ENCODE results near the gene KRTAP19-6.
"Not testable (repeated sequence)": the region's sequence is repeated elsewhere in the genome, so short reads cannot be mapped to it uniquely, and the experiment has no call there.

KRTAP19-6 gene

DNA sequence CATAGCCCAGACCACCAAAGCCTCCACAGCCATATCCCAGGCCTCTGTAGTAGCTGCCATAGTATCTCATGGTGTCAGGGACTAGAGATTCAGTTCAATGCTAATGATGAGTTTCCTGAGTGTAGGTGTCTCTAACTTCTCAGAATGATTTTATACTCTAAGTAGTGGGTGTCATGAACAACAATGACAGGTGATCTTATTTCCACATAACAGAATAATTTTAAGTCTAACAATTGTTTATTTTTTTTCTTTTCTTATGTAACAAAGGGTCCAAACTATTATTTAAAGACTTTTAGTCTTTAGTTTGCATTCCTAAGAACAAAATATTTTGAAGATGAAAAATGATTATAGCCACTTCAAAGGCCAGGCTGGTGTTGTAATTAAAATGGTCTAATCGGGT lies at the start of gene KRTAP19-6:
Gene KRTAP19-6, minus strand, starts transcription at position 101 of the 400 bp plus-strand sequence. Its CDS starts 31 bp downstream, at position 70.
- no peak for DNase-seq (ENCODE audit: low read depth in 2 of 2)

GRCh38 chr21:30590297-30590696 lies 48.6 kb upstream of the KRTAP19-6 start, which contains the start of gene KRTAP22-2:
Gene KRTAP22-2 (minus strand): TSS chr21:30590397.
- DNase-seq (ENCODE audit: low read depth in 2 of 2) = no peak

DNA sequence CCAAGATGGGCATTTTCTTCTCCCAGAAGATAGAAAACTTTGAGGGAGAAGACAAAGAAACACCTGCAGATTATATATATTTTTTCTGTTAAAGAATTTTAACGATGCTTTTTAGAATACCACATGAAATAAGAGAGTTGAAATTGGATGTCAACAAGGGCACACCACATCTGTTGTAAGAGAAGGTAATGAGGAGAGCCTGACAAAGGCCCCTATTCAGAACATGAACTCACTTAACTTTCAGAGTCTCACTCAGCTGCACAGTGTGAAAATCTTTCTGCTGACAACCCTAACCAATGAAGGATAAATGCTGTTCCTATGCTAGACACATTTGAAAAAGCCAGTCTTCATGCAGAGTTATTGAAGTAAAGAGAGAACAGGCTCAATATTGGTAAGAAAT lies 41.2 kb upstream of the KRTAP19-6 start:
- no peak for DNase-seq (ENCODE audit: low read depth in 2 of 2)

DNA sequence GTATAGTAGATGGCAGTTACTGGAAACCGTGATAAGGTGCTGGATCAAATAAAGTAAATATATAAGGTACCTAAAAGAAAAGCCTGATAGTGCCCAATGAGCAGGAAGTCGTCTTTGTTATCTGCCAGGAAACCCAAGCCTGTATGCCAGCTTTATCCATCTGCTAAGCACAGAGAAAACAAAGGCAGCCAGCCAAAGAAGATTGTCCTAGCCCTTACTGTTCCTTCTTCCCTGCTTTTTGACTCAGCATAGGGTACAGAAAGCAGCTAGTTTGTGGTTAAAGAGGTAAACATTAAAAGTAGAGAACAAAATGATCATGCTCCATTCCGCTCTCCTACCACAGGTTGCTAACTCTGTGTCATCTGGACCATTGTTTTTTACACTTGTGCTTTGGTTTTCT lies 38.5 kb upstream of the KRTAP19-6 start:
- DNase-seq (ENCODE audit: low read depth in 2 of 2) = no peak

DNA sequence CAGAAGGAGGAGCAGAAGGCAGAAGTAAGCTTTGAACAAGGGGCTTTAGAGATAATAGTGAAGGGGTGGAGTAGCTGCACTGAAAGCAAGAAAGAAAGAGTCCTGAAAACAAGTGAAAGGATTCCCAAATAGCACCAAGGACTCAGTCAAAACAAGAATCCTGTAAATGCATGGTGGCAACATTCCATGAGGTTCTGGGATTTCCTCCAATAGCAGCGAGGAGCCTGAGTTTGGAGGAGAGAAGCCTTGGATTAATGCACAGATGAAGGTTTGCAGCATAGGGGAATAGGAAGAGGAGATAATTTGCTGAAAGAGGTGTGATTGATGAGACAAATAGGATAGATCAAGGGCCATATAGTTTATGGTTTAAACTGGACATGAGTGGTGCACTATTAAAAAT lies 37.7 kb upstream of the KRTAP19-6 start:
- DNase-seq (ENCODE audit: low read depth in 2 of 2) = no peak

DNA sequence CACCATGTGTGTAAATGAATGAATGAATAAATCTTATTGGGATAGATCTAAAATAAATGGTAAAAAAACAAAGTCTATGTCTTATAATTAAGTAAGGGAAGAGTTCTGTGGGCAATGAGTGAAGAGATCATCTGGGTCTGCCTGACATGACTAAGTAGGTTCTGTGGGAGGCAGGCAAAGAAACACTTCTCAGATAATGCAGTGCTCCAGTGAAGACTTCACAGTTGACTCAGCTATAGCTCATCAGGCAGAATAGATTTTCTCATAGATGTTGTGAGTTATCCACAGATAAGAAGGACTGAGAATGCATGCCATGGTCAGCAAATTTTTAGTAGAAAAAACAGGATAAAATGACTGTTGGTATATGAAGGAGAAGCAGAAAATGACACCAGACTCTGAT lies 36.1 kb upstream of the KRTAP19-6 start:
- DNase-seq (ENCODE audit: low read depth in 2 of 2) = no peak

DNA sequence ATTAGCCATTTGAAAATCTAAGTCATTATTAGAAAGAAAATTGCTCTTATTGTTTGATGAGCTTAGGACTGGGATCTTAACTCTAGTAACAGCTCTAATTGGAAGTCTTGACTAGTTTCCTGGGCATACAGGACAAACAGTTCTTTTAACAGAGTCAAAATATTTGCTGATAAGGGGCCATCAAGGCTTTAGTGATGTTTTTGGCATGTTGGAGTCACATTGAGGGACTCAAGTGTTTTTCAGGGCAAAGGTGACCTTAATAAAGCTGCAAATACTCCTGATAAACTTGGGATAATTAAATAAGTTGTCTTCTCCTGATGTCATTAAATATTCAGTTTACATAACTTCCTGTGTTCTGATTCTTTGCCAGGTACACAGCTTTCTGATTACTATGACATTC lies 26.0 kb upstream of the KRTAP19-6 start:
- no peak for DNase-seq (ENCODE audit: low read depth in 2 of 2)

DNA sequence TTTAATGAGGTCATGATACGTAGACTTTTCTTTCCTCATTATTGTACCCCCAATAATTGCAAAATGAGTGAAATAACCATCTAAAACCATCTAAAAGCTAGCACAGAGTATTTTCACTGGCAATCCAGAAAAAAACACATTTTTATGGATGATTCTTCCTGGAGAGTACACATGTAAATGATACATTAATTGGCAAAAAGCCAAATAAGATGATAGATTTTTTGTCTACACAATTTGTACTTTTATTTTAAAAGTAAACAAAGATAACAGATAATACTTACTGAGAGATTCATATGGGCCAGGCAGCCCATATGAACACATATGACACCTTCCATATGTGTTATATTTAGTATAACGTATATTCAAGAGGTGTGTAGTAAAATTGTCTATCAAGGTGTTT lies 22.0 kb upstream of the KRTAP19-6 start:
- no peak for DNase-seq (ENCODE audit: low read depth in 2 of 2)

- no peak for DNase-seq (ENCODE audit: low read depth in 2 of 2)
Measured at GRCh38 chr21:30563072-30563471, 21.4 kb upstream of the KRTAP19-6 start.

GRCh38 chr21:30561957-30562356 lies 20.3 kb upstream of the KRTAP19-6 start:
- DNase-seq (ENCODE audit: low read depth in 2 of 2) = no peak

DNA sequence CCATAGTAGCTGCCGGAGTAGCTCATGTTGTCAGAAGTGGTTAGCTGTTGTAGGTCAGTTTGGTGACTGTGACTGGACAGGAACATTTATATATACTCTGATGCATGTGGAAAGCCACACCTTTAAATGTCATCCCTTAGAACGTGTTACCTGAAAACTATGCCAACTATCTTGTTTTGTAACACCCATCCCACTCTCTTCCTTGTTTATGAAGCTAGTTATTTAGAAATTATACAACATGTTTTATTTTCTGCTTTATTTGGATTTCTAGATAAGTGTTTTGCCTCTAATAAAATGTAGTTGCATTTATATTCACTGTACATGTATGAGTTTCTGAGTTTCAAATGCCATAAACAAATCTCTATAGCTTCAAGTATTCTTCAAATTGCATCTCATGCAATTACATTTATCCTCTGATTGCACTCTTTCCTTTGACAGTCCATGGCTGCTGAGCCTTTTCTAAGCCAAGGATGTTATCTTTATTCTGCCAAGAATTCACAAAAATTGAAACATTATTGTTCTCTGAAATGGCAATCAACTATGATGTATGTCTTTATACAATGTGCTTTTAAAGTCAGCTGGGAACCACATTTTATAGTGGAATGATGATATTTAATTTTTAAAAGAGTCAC lies 19.7 kb upstream of the KRTAP19-6 start, which contains the start of gene KRTAP19-7:
Gene KRTAP19-7, minus strand, starts transcription at position 51 of the 632 bp plus-strand sequence. Its CDS starts 25 bp downstream, at position 26.
- no peak for DNase-seq (ENCODE audit: low read depth in 2 of 2)

- no peak for DNase-seq (ENCODE audit: low read depth in 2 of 2)
Measured at GRCh38 chr21:30555095-30555494, 13.4 kb upstream of the KRTAP19-6 start.

- DNase-seq (ENCODE audit: low read depth in 2 of 2) = no peak
Measured at GRCh38 chr21:30552782-30553181, 11.1 kb upstream of the KRTAP19-6 start.

GRCh38 chr21:30518876-30519275 lies 22.8 kb downstream of the KRTAP19-6 start:
- no peak for DNase-seq (ENCODE audit: low read depth in 2 of 2)

GRCh38 chr21:30515681-30516080 lies 26.0 kb downstream of the KRTAP19-6 start:
- no peak for DNase-seq (ENCODE audit: low read depth in 2 of 2)

- DNase-seq (ENCODE audit: low read depth in 2 of 2) = not testable (repeated sequence)
Measured at GRCh38 chr21:30505621-30506205, 36.0 kb downstream of the KRTAP19-6 start.

- DNase-seq (ENCODE audit: low read depth in 2 of 2) = no peak
Measured at GRCh38 chr21:30502041-30502440, 39.6 kb downstream of the KRTAP19-6 start, which contains the start of gene KRTAP19-5. Gene KRTAP19-5 (minus strand): TSS chr21:30502141. CDS start chr21:30502090, 51 bp downstream.

- DNase-seq (ENCODE audit: low read depth in 2 of 2) = no peak
Measured at GRCh38 chr21:30497065-30497464, 44.6 kb downstream of the KRTAP19-6 start, which contains the start of gene KRTAP19-4. Gene KRTAP19-4 (minus strand): TSS chr21:30497165. CDS start chr21:30497110, 55 bp downstream.

DNA sequence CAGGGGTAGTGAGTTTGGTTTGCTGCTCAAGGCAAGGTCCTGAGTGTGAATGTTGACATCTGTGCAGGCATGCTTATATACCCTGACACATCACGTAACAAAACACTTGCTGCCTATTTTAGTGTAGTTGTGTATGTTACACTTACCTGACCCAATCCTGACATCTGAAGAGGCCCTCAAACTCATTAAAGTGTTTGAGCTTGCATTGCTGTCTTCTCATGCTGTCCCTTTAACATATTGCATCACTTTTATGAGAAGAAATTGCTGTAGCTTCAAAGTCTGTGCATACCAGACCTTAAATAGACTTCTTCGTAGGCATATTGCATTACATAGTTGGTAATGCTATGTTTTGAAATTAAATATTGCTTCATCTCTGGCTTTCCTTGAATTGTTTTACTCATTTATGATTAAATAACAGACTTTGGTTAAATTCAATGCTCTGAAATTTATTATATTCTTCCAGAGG lies 49.7 kb downstream of the KRTAP19-6 start, which contains the start of gene KRTAP19-3:
Gene KRTAP19-3, minus strand, starts transcription at position 51 of the 466 bp plus-strand sequence. CDS start 56 bp downstream, outside the sequence.
- DNase-seq (ENCODE audit: low read depth in 2 of 2) = no peak
